ENCODE results near the gene KRT84.
"Not testable (repeated sequence)": the region's sequence is repeated elsewhere in the genome, so short reads cannot be mapped to it uniquely, and the experiment has no call there.

KRT84 gene

DNA sequence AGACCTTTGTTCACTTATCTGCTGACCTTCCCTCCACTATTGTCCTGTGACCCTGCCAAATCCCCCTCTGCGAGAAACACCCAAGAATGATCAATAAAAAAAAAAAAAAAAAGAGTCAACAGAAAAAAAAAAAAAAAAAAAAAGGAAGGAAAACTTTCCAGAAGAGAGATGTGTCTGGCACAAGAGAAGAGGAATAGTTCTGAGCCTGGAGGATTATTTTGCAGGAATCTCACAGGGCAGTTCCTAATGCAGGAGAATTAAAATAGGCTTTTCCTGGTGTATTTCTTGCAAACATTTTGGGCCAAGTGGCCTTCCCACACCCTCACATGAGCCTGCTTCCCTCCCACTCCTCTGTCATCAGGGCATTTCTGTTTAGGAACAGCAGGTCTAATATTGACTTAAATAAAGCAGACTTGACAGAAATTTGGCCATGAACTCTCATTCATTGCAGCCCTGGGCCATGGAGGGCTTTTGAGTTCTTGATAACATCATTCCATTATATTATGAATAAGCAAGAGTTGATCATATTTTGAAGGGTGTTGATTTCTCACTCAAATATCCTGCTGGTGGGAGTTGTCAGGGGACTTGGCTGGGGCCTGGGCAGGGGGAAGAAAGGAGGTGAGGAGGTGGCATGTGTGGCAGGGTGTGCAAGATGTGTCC is 25.3 kb upstream of the KRT84 start:
- not testable (repeated sequence) for DNase-seq

DNA sequence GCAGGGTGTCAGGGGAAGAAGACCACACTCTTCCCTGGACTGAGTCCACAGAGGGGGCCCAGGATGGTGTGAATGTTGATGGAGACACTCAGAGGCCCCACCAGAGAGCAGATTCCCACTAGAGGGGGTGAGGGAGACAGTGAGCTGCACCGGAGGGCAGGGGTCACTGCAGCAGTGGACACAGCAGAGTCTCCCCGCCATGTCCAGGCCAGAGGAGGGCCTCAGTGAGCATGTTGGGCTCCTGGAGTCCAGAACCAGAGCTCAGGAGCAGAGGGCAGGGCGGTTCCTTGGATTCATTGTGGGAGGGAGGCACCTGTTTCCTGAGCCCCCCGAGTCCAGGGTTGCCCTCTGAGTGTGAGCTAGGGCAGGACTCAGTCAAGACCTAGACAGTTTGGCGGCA is 22.5 kb upstream of the KRT84 start:
- DNase-seq: no peak

DNA sequence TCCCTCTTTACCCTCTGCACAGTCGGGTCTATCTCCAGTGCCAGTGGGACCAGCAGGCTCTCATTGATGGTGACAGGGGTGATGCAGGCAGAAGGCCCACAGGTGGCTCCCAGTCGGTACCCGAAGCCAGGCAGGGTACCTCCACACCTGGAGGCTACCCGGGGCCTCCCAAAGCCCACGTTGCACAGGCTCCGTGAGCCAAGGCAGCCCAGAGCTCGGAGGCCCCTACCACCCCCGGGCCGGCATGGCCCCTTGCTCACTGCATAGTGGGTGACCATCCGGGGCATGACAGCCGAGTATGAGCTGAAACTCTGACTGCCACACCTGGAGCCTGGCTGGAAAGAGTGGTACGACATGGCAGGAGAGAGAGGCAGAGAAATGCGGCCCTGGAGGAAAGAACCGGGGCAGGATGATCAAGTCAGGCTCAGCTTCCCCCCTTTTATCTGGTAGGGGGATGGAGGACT is 20.5 kb upstream of the KRT84 start, which contains the start of gene KRT82:
KRT82 (minus strand) TSS at position 414 of the 464 bp plus-strand sequence; CDS start at position 356, 58 bp downstream.
- DNase-seq: no peak

DNA sequence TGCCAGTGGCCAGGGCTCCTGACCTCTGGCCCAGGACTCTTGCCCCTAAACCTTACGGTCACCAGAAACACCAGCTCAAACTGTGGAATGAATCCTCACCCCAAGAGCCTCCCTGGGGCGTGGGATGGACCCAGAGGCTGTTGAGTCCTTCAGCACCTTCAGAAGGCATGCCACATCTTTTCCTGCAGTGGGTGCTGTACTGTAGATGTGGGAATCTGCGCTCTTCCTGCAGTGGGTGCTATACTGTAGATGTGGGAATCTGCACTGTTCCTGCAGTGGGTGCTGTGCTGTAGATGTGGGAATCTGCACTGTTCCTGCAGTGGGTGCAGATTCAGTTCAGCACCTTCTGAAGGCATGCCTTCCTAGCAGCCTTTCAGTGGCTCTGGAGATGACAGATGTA is 19.5 kb upstream of the KRT84 start:
- no peak for DNase-seq

DNA sequence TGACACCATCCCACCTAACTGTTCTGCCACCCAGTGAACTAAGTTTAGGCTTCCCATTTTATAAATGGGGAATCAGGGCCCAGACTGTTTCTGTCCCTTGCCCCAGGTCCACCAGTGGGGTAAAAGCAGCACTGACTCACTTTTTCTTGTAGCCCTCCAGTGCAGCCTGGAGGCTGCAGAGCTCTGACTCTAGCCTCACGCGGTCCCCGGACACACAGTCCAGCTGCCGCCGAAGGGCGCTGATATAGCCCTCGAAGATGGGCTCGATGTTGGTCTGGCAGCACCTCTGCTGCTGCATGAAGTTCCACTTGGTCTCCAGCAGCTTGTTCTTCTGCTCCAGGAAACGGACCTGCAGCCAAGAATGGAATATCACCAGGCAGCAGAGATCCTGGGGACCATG is 18.1 kb upstream of the KRT84 start:
- no peak for DNase-seq

DNA sequence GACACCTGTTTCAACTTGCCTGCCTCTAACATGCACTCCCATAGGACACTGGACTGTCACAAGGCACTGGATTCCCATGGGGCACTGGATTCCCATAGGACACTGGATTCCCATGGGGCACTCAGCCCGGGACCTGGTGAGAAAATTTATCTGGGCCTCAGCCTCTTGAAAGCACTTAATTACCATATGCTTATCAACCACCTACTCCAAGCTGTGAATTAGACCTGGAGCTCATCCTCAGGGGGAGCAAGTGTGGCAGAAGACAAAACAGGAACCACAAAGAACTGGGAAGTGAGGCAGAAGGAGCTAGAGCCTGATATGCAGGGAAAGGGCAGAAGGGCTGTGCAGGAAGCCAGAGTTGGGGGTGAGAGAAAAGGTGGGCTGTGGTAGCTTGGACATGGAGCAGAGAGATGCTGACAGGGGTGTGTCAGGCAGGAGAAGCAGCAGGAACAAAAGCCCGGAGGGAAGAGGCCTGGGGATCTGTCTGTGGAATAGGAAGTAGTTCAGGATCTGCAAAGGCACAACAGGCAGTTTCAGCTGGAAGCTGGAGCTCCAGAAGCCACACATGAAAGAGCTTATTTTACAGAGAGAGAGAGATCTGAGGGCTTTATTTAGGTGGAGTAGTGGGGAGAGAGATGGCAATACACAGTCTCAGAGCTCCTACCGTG is 17.6 kb upstream of the KRT84 start:
- no peak for DNase-seq

DNA sequence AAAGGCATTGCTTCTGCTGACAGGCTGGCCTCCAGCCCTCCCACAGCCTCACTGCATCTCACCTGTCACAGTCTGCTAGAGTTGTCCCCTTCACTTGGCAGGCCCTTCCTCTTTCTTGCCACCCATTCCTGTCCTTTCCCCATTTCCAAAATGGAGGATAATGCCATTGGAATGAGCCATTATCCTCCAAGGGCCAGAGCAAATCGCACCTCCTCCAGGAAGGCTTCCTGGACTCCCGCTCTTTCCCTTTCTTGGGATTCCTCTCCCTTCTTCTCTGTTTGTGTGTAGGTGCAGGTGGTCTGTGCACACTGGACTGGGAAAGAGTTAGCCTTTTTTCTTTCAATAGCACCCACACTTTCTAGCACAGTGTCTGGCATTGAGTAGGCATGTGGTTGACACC is 16.9 kb upstream of the KRT84 start:
- no peak for DNase-seq

DNA sequence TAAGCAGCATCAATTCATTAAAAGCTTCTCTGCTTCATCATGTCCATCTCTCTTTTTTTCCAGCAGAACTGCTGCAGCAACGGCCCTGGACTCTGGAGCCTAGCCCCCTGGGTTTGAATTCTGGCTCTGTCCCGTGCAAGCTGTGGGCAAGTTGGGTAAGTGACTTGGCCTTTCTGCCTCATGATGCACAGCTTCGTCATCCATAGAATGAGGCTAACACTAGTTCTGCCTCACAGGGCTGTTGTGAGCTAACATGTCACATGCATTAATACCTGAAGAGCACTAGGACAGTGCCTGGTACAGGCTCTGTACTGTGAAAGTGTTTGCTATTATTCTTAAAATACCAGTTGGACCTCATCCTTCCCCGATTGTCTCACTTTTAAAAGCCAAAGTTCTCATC is 16.5 kb upstream of the KRT84 start:
- no peak for DNase-seq

DNA sequence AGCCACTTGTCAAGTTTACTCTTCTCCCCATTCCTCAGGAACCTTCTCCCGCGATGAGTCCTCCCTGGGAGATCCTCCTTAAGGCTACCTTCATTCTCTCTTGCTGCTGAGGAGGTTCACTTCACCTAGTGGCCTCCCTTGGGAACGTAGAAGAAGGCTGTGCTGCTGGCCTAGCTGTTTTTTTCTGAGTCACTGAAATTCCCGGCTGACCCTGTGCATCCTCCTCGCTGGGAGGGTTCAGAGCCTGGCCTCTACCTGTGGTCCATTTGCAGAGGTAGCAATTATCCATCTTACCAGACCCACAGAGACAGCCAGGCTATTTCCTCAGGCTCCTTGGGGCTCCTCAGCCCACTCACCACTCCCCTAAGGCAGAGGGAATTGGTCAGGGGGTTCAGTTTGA is 16.1 kb upstream of the KRT84 start:
- no peak for DNase-seq

DNA sequence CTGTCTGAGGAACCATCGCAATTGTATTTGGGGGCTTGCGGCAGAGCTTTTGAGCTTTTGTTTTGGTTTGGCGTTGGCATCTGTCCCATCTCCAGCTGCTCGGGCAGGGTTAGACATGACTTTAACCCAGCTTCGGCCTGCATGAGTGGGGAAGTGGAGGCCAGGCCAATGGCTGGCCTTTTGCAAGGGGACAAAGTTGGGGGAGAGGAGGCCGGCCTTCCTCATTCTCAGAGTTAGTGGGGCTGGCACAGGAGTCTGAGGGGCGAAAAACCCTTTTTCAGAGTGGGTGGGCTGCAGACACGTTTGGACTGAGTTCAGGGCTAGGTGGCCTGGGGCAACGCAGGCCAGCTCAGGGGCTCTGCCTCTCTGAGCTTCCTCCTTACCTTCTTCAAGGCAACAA is 15.5 kb upstream of the KRT84 start:
- no peak for DNase-seq

DNA sequence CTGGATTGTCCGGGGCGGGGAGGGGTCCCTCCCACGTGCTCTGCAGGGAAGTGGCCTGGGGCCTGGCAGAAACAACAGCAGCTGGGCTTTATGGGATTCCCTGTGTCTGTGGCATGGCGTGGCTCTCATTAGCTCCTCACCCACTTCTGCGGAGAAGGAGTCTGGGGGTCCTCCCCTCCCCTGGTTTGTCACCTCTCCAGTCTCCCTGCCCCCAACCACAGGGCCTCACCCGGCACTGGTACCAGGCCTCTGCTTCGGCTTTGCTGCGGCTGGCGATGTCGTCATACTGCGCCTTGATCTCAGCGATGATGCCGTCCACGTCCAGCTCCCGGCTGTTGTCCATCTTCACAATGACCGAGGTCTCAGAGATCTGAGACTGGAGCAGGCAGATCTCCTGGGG is 14.3 kb upstream of the KRT84 start:
- DNase-seq: no peak

DNA sequence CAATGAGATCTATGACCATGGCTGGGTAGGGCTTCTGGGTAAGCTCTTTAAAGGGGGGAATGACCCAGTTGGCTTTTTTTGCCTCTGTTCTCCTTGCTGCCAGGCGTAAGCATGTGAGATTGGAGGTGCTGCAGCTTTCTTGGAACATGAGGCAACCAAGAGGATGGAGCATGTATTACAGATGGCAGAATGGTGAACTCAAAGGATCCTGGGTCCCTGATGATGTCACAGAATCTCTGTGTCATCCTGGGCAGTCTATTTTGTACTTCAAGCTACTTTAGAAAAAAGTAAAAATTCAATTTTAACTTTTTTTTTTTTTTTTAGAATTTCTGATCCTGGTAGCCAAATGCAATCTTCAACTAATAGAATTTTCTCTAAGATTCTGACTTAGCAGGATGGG is 12.7 kb upstream of the KRT84 start:
- DNase-seq: no peak

DNA sequence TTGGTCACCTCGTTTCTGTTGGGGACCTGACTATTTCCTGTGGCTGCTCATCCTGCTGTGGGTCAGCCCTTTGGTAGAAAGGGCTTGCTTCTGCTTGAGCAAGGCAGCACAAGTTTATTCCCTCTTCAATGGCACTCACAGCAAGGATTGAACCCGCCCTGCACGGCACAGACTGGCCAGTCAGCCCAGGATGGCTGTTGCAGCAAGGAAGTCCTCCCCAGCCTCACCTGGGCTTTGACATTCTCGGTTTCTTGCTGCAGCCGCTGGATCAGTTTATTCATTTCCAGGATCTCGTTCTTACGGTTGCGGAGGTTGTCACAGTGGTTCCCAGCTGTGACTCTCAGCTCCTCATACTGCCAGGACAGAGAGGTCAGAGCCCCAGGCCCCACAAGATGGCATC is 11.2 kb upstream of the KRT84 start:
- DNase-seq: no peak

DNA sequence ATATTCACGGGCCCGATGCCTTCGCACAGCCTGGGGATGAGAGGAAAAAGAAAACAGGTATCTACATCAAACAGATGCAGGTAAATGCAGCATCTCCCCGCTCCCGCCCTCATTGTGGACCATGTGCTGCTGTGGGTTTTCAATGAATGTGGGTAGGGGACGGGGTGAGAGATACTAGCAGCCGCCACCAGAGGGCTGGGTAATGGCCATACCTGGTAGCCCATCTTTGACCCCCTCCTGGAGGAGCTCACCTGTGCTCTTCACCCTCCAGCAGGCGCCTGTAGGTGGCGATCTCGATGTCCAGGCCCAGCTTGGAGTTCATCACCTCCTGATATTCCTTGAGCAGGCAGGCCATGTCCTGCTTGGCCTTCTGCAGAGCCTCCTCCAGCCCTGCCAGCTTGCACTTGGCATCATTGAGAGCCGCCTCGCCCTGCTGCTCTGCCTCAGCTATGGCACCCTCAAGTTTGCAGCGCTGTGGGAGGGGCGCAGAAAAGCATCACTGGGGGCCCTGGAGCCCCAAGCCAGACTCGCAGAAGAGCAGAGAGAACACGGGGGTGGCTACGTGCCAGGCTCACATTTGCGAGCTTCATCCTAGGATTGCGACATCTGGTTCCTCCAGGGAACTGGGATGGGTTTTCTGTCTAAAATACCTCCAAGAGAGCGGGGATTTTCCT is 10.4 kb upstream of the KRT84 start:
- no peak for DNase-seq

DNA sequence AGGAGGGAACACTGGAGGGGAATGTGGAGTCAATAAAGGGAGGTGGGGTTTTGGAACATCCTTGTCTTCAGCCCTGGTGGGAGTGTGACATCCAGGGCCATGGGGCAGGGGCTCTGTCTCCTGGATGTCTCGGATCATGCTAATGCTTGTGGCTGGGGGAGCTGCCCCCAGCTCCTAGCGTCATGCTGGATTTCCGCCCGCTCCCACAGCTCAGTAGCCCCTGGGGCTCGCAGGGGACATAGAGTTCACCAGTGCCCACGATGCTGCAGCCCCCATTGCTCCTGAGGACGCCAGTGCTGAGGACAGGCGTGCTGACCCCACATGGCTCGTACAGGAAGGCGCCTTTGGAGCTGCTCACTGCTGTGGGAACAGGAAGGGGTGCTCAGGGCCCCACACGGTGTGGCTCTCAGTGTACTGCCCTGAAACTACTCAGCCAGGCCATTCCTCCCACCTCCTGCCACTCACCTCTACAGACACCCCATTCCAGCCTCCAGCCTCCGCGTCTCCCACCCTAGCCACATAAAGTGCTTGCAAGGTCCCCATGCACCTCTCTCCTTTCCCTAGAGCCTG is 9.5 kb upstream of the KRT84 start:
- no peak for DNase-seq

DNA sequence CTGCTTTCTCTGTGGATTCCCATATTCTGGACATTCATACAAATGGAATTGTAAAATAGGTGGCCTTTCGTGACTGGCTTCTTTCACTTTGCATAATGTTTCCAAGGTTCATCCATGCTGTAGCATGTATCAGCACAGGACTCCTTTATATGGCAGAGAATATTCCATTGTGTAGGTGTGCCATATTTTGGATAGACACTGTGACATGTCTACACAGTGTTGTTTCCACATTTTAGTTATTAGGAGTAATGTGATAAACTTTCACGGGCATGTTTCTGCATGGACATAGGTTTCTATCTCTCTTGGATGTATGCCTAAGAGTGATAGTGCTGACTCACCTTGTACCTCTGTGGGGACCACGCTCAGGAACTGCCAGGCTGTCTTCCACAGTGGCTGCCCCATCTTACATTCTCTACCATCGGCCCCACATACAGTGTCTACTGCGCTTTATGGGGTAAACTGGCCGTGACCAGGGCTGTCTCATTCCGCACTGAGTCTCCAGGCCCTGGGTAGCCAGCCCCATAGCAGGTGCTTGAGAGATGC is 7.1 kb upstream of the KRT84 start:
- no peak for DNase-seq

DNA sequence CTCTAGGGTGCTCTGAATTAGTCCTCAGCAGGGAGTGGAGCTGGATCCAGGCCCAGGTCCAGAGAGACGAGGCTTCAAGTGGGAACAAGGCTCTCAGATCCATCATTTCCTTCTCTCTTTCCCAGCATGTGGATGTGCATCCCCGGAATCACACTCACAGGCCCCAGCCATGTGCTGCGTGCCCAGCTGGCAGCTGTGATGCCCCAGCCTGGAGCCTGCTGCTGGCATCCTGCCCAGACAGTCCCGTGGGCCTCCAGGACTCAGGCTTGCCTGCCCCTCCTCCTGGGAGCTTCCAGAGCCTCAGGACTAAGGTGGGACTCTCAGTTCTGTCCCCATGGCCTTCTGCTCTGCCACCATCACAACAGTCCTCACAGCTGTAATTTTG is 6.2 kb upstream of the KRT84 start:
- no peak for DNase-seq

DNA sequence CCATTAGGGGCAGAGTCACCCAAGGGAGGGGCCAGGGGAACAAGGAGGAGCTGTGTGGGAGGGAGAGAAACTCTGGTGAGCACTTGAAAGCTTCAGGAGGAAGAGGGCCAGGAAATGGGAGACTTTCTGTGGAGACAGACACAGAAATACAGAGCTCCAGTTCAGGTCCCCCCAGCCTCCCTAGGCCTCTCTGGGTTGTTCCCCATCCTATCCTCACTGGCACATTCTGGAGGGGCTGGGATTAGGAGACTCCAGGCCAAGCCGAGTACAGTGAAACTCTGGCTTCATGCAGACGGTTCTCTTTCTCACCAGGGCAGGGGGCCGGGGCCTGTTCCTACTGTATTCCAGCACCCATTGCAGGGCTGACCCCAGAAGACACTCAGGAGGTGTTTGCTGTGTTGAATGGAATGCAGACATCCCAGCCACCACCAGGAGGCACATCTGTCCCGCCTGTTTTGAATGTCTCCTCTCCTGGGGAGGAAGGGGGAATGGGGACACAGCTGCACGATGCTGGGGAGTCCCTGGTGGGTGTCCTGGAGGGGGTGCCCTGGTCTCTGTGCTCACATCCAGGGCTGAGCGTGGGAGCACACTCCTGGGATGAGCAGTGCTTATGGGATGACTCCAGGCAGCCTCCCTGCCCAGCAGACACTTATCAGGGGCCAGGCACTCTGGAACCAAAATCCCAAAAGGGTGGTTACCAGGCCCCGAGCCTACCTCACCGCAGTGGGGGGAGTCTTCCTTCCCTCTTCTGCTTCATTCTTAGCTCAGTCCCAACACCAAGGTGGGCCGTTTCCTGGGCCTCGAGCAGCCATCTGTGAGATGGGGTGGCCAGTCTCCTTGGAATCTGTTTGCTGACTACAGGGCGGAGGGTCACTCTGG is 5.5 kb upstream of the KRT84 start:
- DNase-seq: no peak

DNA sequence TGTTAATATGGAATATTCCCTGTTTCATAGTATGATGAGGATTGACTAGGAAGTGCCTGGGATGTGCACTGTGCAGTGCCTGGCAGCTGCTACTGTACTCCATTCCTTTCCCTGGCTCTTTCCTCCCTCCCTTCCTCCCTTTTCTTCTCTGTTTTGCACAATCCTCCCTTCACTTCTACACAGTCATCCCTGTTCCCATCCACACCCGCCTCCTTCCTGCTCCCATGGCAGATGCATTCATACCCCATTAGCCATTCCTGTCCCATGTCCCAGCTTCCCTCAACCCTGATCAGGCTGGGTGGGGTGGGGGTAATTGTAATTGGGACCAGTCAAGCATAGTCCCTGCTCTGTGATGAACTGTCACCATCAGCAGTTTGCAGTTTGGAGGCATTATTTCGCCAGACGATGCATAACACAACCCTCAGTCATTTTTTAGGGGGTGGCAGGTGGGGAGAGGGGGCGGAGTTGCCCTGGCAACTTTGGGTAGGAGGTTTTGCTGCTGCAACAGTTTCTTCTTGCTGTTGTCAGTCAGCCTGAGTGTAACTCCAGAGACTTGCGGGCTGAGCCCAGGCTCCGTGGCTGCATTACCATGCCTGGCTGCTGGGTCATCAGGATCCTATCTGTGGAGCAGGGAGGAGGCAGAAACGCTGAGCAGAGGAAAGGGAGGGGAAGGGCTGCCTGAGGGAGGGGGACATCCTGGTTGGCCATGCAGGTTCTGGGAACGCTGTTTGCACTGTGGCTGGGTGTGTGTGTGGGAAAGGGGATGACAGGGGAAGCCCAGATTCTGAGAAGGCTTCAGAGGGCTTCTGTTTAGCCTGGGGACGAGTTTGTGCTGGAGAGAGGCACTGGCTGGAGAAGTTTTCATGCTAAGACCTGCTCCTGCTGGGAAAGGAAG is 4.1 kb upstream of the KRT84 start:
- no peak for DNase-seq

DNA sequence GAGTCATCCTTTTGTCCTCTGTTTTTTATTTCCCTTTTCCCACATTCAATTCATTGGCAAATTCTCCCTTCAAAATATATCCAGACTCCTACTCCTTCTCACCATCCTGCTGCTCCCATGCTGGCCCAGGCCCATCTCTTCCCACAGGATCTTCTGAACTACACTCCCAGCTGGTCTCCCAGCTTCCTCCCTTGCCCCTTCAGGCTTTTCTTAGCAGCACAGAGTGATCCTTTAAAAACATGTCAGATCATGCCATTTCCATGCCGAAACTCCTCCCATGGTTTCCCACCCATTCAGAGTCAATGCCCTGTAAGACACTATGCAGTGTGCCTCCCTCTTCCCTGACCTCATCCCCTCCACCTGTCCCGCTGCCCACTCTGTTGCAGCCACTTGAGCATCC is 2.4 kb upstream of the KRT84 start:
- no peak for DNase-seq

DNA sequence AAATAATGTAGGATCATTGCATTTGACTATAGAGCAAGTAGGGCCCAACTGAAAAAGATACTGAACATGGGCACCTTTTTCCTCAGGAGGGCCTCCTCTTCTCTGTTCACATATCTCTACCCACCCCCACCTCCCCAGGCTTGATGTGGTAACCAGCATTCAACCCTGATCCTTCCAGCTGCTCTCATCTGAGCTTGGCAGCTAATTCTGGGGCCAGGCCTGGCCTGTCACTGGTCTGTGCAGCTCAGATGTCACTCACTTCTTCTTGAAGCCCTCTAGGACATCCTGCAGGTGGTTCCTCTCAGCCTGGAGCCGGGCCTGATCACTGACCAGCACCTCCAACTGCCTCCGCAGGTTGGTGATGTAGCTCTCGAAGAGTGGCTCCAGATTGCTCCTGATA is 2.1 kb downstream of the KRT84 start:
- no peak for DNase-seq

DNA sequence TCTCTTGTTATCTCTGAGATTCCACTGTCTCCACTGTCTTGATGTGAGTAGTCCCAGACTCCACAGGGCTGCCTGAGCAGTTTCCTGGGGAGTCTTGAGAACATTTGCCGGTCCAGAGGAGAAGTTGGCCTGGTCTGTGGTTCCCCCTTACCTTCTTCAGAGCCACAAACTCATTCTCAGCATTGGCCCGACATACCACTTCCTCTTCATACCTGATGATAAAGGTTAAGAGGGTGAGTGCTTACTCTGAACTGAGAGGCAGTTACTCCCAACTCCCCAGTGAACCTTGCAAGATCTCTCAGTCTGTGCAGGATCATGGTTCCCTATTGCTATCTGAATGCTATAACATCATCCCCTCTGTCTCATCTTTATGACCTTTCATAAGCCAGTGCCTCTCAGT is 2.6 kb downstream of the KRT84 start:
- no peak for DNase-seq
